CD14-positive monocyte (primary cell): ENCODE measurements around the gene EPHX1. TPM values are rescaled to one million over a fixed set of nuclear protein-coding genes. Genes with fewer than 3 reads are reported as not detected.

ENCODE experiments used
- DNase-seq, 3 donors: peaks; one replicate each; pipeline ENCODE4 v3.0.0-alpha.2; 2011 to 2022
- H2AFZ ChIP-seq: 2 replicates; pipeline ENCODE4 v1.6.0; 2012; ENCODE audit warnings: mild to moderate bottlenecking, low read depth, low read length, inconsistent platforms; ENCODE audit not compliant: insufficient read depth, poor library complexity, severe bottlenecking
- H3K27ac ChIP-seq, 2 donors: 1 replicate in 1 of 2; 2 replicates in 1 of 2; pipeline ENCODE4 v1.5.1; 2012 to 2013; ENCODE audit warnings: low read length in 2 of 2, control low read depth in 1 of 2, inconsistent platforms in 1 of 2, low read depth in 1 of 2, mild to moderate bottlenecking in 1 of 2
- H3K27me3 ChIP-seq, 2 donors: one replicate each; pipeline versions ENCODE4 v1.6.0 to v1.6.1; 2011 to 2013; ENCODE audit warnings: low read length in 2 of 2; ENCODE audit not compliant: control insufficient read depth in 2 of 2, insufficient read depth in 2 of 2
- H3K36me3 ChIP-seq, 2 donors: replicated peaks in 1 of 2; 1 replicate in 1 of 2; 2 replicates in 1 of 2; pipeline versions ENCODE4 v1.5.1 to v1.6.1; 2012 to 2013; ENCODE audit warnings: low read length in 2 of 2, control low read depth in 1 of 2, inconsistent platforms in 1 of 2, mild to moderate bottlenecking in 1 of 2; ENCODE audit not compliant: insufficient read depth in 2 of 2, control insufficient read depth in 1 of 2
- H3K4me1 ChIP-seq, 2 donors: 1 replicate in 1 of 2; 2 replicates in 1 of 2; pipeline versions ENCODE4 v1.5.1 to v1.6.1; 2012 to 2013; ENCODE audit warnings: low read length in 2 of 2, control low read depth in 1 of 2, inconsistent platforms in 1 of 2, mild to moderate bottlenecking in 1 of 2, moderate library complexity in 1 of 2; ENCODE audit not compliant: insufficient read depth in 2 of 2, control insufficient read depth in 1 of 2
- H3K4me2 ChIP-seq: replicated peaks from 2 replicates; pipeline ENCODE3; 2012; ENCODE audit warnings: low read length, moderate library complexity, mild to moderate bottlenecking; ENCODE audit not compliant: poor library complexity, severe bottlenecking; ENCODE audit errors: extremely low read depth
- H3K4me3 ChIP-seq, 3 experiments: fragments of 200-600 bp in 1 of 3; sonication (generic) in 1 of 3; replicated peaks in 1 of 3; 1 replicate in 2 of 3; 2 replicates in 1 of 3; pipeline ENCODE4 v1.5.1; 2011 to 2013; ENCODE audit warnings: low read length in 3 of 3, mild to moderate bottlenecking in 3 of 3, control low read depth in 2 of 3, low read depth in 2 of 3, inconsistent platforms in 1 of 3, moderate library complexity in 1 of 3
- H3K79me2 ChIP-seq: 2 replicates; pipeline ENCODE4 v1.6.0; 2012; ENCODE audit warnings: mild to moderate bottlenecking, control low read depth, inconsistent platforms, low read length, moderate library complexity; ENCODE audit not compliant: insufficient read depth
- H3K9ac ChIP-seq: 2 replicates; pipeline ENCODE4 v1.6.0; 2017; ENCODE audit warnings: low read length, mild to moderate bottlenecking; ENCODE audit not compliant: insufficient read depth, poor library complexity, severe bottlenecking
- H3K9me3 ChIP-seq, 2 donors: replicated peaks in 1 of 2; 1 replicate in 1 of 2; 2 replicates in 1 of 2; pipeline versions ENCODE4 v1.5.1 to v1.6.1; 2012 to 2013; ENCODE audit warnings: low read length in 2 of 2, control low read depth in 1 of 2; ENCODE audit not compliant: control insufficient read depth in 1 of 2, insufficient read depth in 1 of 2
- H4K20me1 ChIP-seq: 2 replicates; pipeline ENCODE4 v1.6.0; 2012; ENCODE audit warnings: mild to moderate bottlenecking, low read length, control low read depth, moderate library complexity; ENCODE audit not compliant: insufficient read depth
- H3K27ac Mint-ChIP-seq, 7 donors: one replicate each; pipeline ENCODE4 v1.8.0; 2020; ENCODE audit warnings: mild to moderate bottlenecking in 7 of 7, mixed read lengths in 7 of 7, moderate library complexity in 6 of 7, inconsistent platforms in 2 of 7
- H3K27me3 Mint-ChIP-seq, 3 donors: one replicate each; pipeline ENCODE4 v1.8.0; 2021 to 2022; ENCODE audit warnings: low read depth in 3 of 3, mild to moderate bottlenecking in 3 of 3, mixed read lengths in 3 of 3, moderate library complexity in 3 of 3, inconsistent platforms in 1 of 3
- H3K36me3 Mint-ChIP-seq, 2 donors: one replicate each; pipeline ENCODE4 v1.8.0; 2020; ENCODE audit warnings: mixed read lengths in 2 of 2, inconsistent platforms in 1 of 2, mild to moderate bottlenecking in 1 of 2
- H3K4me1 Mint-ChIP-seq: one replicate; pipeline ENCODE4 v1.8.0; 2020; ENCODE audit warnings: mild to moderate bottlenecking, mixed read lengths
- H3K4me3 Mint-ChIP-seq, 2 donors: one replicate each; pipeline ENCODE4 v1.8.0; 2020; ENCODE audit warnings: mild to moderate bottlenecking in 2 of 2, mixed read lengths in 2 of 2, moderate library complexity in 1 of 2
- H3K9me3 Mint-ChIP-seq, 7 donors: one replicate each; pipeline ENCODE4 v1.8.0; 2020 to 2022; ENCODE audit warnings: mixed read lengths in 7 of 7, mild to moderate bottlenecking in 6 of 7, moderate library complexity in 6 of 7, inconsistent platforms in 2 of 7
- WGBS: methylation state at CpG from one replicate; pipeline ENCODE4 v1.1.5; 2013; ENCODE audit warnings: missing lambda C conversion rate; ENCODE audit not compliant: insufficient coverage; 5-methylcytosine and 5-hydroxymethylcytosine counted together
- intact Hi-C, 2 donors: fragments of 100-400 bp; cut with micrococcal nuclease; formaldehyde crosslinking; loops; one replicate each; pipeline versions ENCODE4 v1.15.0 to v1.15.1; 2023
- polyA plus RNA-seq, 3 donors: library from polyadenylated mRNA; depleted of rRNA in 1 of 3; unstranded in 2 of 3; stranded (reverse) in 1 of 3; fragments of 300-500 nt in 2 of 3; fragments of >200 nt in 1 of 3; fragmentation: Illumina TruSeq in 2 of 3; gene quantifications; 1 replicate in 2 of 3; 2 replicates in 1 of 3; pipeline ENCODE4 v1.2.3, GENCODE V29; 2012 to 2021
- TF ChIP-seq, protein P1 (sequence below): fragments of 200-600 bp; IDR thresholded peaks from one replicate; pipeline ENCODE4 v1.8.0; 2022; ENCODE audit warnings: antibody characterized with exemption, mild to moderate bottlenecking

Gene EPHX1
- polyA plus RNA-seq, 3 donors: 4.6 to 23.8 (median 7.4) TPM

DNA sequence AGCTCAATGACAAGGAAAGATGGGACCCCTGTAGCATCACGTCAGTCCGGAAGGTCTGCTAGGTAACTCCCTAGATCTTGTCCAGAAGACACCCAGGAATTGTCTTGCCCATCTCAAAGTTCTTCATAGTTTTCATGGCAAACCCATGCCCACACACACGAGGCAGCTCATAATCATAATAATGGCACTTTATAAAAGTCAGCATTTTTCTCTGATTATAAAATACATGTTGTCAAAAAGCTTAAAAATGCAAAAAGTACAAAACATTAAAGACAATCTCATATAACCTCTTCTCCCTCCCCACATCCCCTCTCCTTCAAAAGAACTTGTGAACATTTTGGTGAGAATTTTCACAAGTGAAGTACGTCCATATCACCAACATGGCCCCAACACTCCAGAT, 30.8 kb downstream of the EPHX1 start:
- no peaks in the 10 kb centered on the region for H3K27me3 ChIP-seq
- no peaks in the 10 kb centered on the region for H3K4me1 ChIP-seq
- TF ChIP-seq, protein P1, sequence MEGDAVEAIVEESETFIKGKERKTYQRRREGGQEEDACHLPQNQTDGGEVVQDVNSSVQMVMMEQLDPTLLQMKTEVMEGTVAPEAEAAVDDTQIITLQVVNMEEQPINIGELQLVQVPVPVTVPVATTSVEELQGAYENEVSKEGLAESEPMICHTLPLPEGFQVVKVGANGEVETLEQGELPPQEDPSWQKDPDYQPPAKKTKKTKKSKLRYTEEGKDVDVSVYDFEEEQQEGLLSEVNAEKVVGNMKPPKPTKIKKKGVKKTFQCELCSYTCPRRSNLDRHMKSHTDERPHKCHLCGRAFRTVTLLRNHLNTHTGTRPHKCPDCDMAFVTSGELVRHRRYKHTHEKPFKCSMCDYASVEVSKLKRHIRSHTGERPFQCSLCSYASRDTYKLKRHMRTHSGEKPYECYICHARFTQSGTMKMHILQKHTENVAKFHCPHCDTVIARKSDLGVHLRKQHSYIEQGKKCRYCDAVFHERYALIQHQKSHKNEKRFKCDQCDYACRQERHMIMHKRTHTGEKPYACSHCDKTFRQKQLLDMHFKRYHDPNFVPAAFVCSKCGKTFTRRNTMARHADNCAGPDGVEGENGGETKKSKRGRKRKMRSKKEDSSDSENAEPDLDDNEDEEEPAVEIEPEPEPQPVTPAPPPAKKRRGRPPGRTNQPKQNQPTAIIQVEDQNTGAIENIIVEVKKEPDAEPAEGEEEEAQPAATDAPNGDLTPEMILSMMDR: no peak
- no peak for DNase-seq
- H3K4me2 ChIP-seq: no peak overlapping the region
- H3K4me1 Mint-ChIP-seq: peaks cover 5% of the 10 kb centered on the region
- H3K9me3 Mint-ChIP-seq: no peaks in the 10 kb centered on the region
- intact Hi-C loops: no loop called here
- no peak overlapping the region for H3K4me3 Mint-ChIP-seq
- H3K9me3 ChIP-seq: no peaks in the 10 kb centered on the region
- peaks cover 8 to 38% of the 10 kb centered on the region in 2 donors for H3K36me3 Mint-ChIP-seq
- no peak overlapping the region for H3K4me3 ChIP-seq
- peaks cover 0 to 4% (median 0%) of the 10 kb centered on the region in 3 donors for H3K27me3 Mint-ChIP-seq
- no peak overlapping the region for H2AFZ ChIP-seq
- 96% methylated on average over 3 of the region's 4 CpGs for WGBS
- H3K9ac ChIP-seq: no peak overlapping the region
- no peaks in the 10 kb centered on the region for H4K20me1 ChIP-seq
- H3K27ac Mint-ChIP-seq: no peak overlapping the region
- H3K27ac ChIP-seq: no peak overlapping the region
- no peaks in the 10 kb centered on the region for H3K79me2 ChIP-seq
- peaks cover 3 to 13% of the 10 kb centered on the region in 2 donors for H3K36me3 ChIP-seq

DNA sequence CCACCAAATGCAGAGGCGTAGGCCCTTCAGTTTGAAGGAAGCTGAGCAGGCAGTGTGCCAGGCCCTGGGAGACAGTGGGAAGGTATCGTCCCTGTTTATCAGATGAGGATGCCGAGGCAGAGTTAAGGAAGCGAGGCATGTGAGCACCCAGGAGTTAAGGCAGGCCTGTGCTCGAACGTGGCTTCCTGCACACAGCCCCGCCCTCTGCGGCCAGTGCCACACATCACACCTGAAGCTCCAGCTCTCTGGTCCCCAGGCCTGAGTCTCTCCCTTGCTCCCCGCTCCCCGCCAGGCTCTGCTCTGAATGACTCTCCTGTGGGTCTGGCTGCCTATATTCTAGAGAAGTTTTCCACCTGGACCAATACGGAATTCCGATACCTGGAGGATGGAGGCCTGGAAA, 32.1 kb downstream of the EPHX1 start:
- Histone ChIP-seq H3K36me3 (peaks cover 16 to 27% of the 10 kb centered on the region in 2 donors), H3K4me1 (no peaks in the 10 kb centered on the region), H3K9ac (no peak overlapping the region), H3K79me2 (no peaks in the 10 kb centered on the region), H3K27me3 (no peaks in the 10 kb centered on the region), H2AFZ (no peak overlapping the region), H3K4me3 (no peak overlapping the region), H3K27ac (no peak overlapping the region), H4K20me1 (no peaks in the 10 kb centered on the region), H3K4me2 (no peak overlapping the region), H3K9me3 (no peaks in the 10 kb centered on the region)
- intact Hi-C loops: no loop called here
- Mint-ChIP-seq H3K36me3 (peaks cover 18 to 44% of the 10 kb centered on the region in 2 donors), H3K27ac (no peak overlapping the region), H3K9me3 (no peaks in the 10 kb centered on the region), H3K4me3 (no peak overlapping the region), H3K27me3 (peaks cover 0 to 4% (median 0%) of the 10 kb centered on the region in 3 donors), H3K4me1 (no peaks in the 10 kb centered on the region)
- DNase-seq: no peak
- WGBS: 83% methylated on average over 8 of the region's 12 CpGs
- TF ChIP-seq, protein P1: no peak
